Stomach (tissue), 4 donors: ENCODE data around the gene ETF1.

Experiments used
- CTCF ChIP-seq, 7 experiments: fragments of 450-650 bp in 4 of 7; fragments of 200-600 bp in 3 of 7; sonication (generic) in 3 of 7; IDR thresholded peaks; one replicate each; pipeline ENCODE4 v1.5.1; 2016 to 2019; ENCODE audit warnings: antibody characterized with exemption in 7 of 7, control low read depth in 2 of 7, mild to moderate bottlenecking in 1 of 7
- POLR2AphosphoS5 ChIP-seq, 3 donors: sonication (generic); formaldehyde crosslinking; IDR thresholded peaks; one replicate each; pipeline ENCODE4 v1.6.1; 2016; ENCODE audit warnings: antibody characterized with exemption in 3 of 3

GRCh38 chr5:138514021-138514420, 29.0 kb downstream of the ETF1 start:
- no peak for TF ChIP-seq CTCF (IDR thresholded peaks at IDR 0.05)
- TF ChIP-seq POLR2AphosphoS5 (IDR thresholded peaks at IDR 0.05), result no peak
